CD14-positive monocyte (primary cell): ENCODE results near the gene MED13L. TPM values are rescaled to one million over a fixed set of nuclear protein-coding genes. Genes with fewer than 3 reads are reported as not detected.
A peak's percentile ranks its signal among the peaks of the same experiment; 100 is the strongest.

Source experiments
- DNase-seq, 3 donors: peaks; one replicate each; pipeline ENCODE4 v3.0.0-alpha.2; 2011 to 2022
- H2AFZ ChIP-seq: 2 replicates; pipeline ENCODE4 v1.6.0; 2012; ENCODE audit warnings: mild to moderate bottlenecking, low read depth, low read length, inconsistent platforms; ENCODE audit not compliant: insufficient read depth, poor library complexity, severe bottlenecking
- H3K27ac ChIP-seq, 2 donors: 1 replicate in 1 of 2; 2 replicates in 1 of 2; pipeline ENCODE4 v1.5.1; 2012 to 2013; ENCODE audit warnings: low read length in 2 of 2, control low read depth in 1 of 2, inconsistent platforms in 1 of 2, low read depth in 1 of 2, mild to moderate bottlenecking in 1 of 2
- H3K27me3 ChIP-seq, 2 donors: one replicate each; pipeline versions ENCODE4 v1.6.0 to v1.6.1; 2011 to 2013; ENCODE audit warnings: low read length in 2 of 2; ENCODE audit not compliant: control insufficient read depth in 2 of 2, insufficient read depth in 2 of 2
- H3K36me3 ChIP-seq, 2 donors: replicated peaks in 1 of 2; 1 replicate in 1 of 2; 2 replicates in 1 of 2; pipeline versions ENCODE4 v1.5.1 to v1.6.1; 2012 to 2013; ENCODE audit warnings: low read length in 2 of 2, control low read depth in 1 of 2, inconsistent platforms in 1 of 2, mild to moderate bottlenecking in 1 of 2; ENCODE audit not compliant: insufficient read depth in 2 of 2, control insufficient read depth in 1 of 2
- H3K4me1 ChIP-seq, 2 donors: 1 replicate in 1 of 2; 2 replicates in 1 of 2; pipeline versions ENCODE4 v1.5.1 to v1.6.1; 2012 to 2013; ENCODE audit warnings: low read length in 2 of 2, control low read depth in 1 of 2, inconsistent platforms in 1 of 2, mild to moderate bottlenecking in 1 of 2, moderate library complexity in 1 of 2; ENCODE audit not compliant: insufficient read depth in 2 of 2, control insufficient read depth in 1 of 2
- H3K4me2 ChIP-seq: replicated peaks from 2 replicates; pipeline ENCODE3; 2012; ENCODE audit warnings: low read length, moderate library complexity, mild to moderate bottlenecking; ENCODE audit not compliant: poor library complexity, severe bottlenecking; ENCODE audit errors: extremely low read depth
- H3K4me3 ChIP-seq, 3 experiments: fragments of 200-600 bp in 1 of 3; sonication (generic) in 1 of 3; replicated peaks in 1 of 3; 1 replicate in 2 of 3; 2 replicates in 1 of 3; pipeline ENCODE4 v1.5.1; 2011 to 2013; ENCODE audit warnings: low read length in 3 of 3, mild to moderate bottlenecking in 3 of 3, control low read depth in 2 of 3, low read depth in 2 of 3, inconsistent platforms in 1 of 3, moderate library complexity in 1 of 3
- H3K79me2 ChIP-seq: 2 replicates; pipeline ENCODE4 v1.6.0; 2012; ENCODE audit warnings: mild to moderate bottlenecking, control low read depth, inconsistent platforms, low read length, moderate library complexity; ENCODE audit not compliant: insufficient read depth
- H3K9ac ChIP-seq: 2 replicates; pipeline ENCODE4 v1.6.0; 2017; ENCODE audit warnings: low read length, mild to moderate bottlenecking; ENCODE audit not compliant: insufficient read depth, poor library complexity, severe bottlenecking
- H3K9me3 ChIP-seq, 2 donors: replicated peaks in 1 of 2; 1 replicate in 1 of 2; 2 replicates in 1 of 2; pipeline versions ENCODE4 v1.5.1 to v1.6.1; 2012 to 2013; ENCODE audit warnings: low read length in 2 of 2, control low read depth in 1 of 2; ENCODE audit not compliant: control insufficient read depth in 1 of 2, insufficient read depth in 1 of 2
- H4K20me1 ChIP-seq: 2 replicates; pipeline ENCODE4 v1.6.0; 2012; ENCODE audit warnings: mild to moderate bottlenecking, low read length, control low read depth, moderate library complexity; ENCODE audit not compliant: insufficient read depth
- H3K27ac Mint-ChIP-seq, 7 donors: one replicate each; pipeline ENCODE4 v1.8.0; 2020; ENCODE audit warnings: mild to moderate bottlenecking in 7 of 7, mixed read lengths in 7 of 7, moderate library complexity in 6 of 7, inconsistent platforms in 2 of 7
- H3K27me3 Mint-ChIP-seq, 3 donors: one replicate each; pipeline ENCODE4 v1.8.0; 2021 to 2022; ENCODE audit warnings: low read depth in 3 of 3, mild to moderate bottlenecking in 3 of 3, mixed read lengths in 3 of 3, moderate library complexity in 3 of 3, inconsistent platforms in 1 of 3
- H3K36me3 Mint-ChIP-seq, 2 donors: one replicate each; pipeline ENCODE4 v1.8.0; 2020; ENCODE audit warnings: mixed read lengths in 2 of 2, inconsistent platforms in 1 of 2, mild to moderate bottlenecking in 1 of 2
- H3K4me1 Mint-ChIP-seq: one replicate; pipeline ENCODE4 v1.8.0; 2020; ENCODE audit warnings: mild to moderate bottlenecking, mixed read lengths
- H3K4me3 Mint-ChIP-seq, 2 donors: one replicate each; pipeline ENCODE4 v1.8.0; 2020; ENCODE audit warnings: mild to moderate bottlenecking in 2 of 2, mixed read lengths in 2 of 2, moderate library complexity in 1 of 2
- H3K9me3 Mint-ChIP-seq, 7 donors: one replicate each; pipeline ENCODE4 v1.8.0; 2020 to 2022; ENCODE audit warnings: mixed read lengths in 7 of 7, mild to moderate bottlenecking in 6 of 7, moderate library complexity in 6 of 7, inconsistent platforms in 2 of 7
- CTCF ChIP-seq: fragments of 200-600 bp; IDR thresholded peaks from one replicate; pipeline ENCODE4 v1.8.0; 2022; ENCODE audit warnings: antibody characterized with exemption, mild to moderate bottlenecking
- WGBS: methylation state at CpG from one replicate; pipeline ENCODE4 v1.1.5; 2013; ENCODE audit warnings: missing lambda C conversion rate; ENCODE audit not compliant: insufficient coverage; 5-methylcytosine and 5-hydroxymethylcytosine counted together
- intact Hi-C, 2 donors: fragments of 100-400 bp; cut with micrococcal nuclease; formaldehyde crosslinking; loops; one replicate each; pipeline versions ENCODE4 v1.15.0 to v1.15.1; 2023
- polyA plus RNA-seq, 3 donors: library from polyadenylated mRNA; depleted of rRNA in 1 of 3; unstranded in 2 of 3; stranded (reverse) in 1 of 3; fragments of 300-500 nt in 2 of 3; fragments of >200 nt in 1 of 3; fragmentation: Illumina TruSeq in 2 of 3; gene quantifications; 1 replicate in 2 of 3; 2 replicates in 1 of 3; pipeline ENCODE4 v1.2.3, GENCODE V29; 2012 to 2021

Gene MED13L
- polyA plus RNA-seq, 3 donors: 4.4 to 42.0 (median 7.5) TPM

- H3K9me3 Mint-ChIP-seq: no peaks in the 10 kb centered on the region
Measured at GRCh38 chr12:116262741-116263140, 14.8 kb downstream of the MED13L start.

GRCh38 chr12:116261525-116262100 lies 15.9 kb downstream of the MED13L start:
- Histone ChIP-seq H3K4me2 (no peak overlapping the region), H2AFZ (no peak overlapping the region), H4K20me1 (peaks cover 100% of the 10 kb centered on the region), H3K79me2 (peaks cover 100% of the 10 kb centered on the region), H3K36me3 (no peaks in the 10 kb centered on the region), H3K9me3 (no peaks in the 10 kb centered on the region), H3K4me3 (no peak overlapping the region), H3K4me1 (peaks cover 34% of the 10 kb centered on the region in 2 donors), H3K9ac (no peak overlapping the region), H3K27ac (no peak overlapping the region), H3K27me3 (no peaks in the 10 kb centered on the region)
- H3K36me3 Mint-ChIP-seq: peaks cover 0 to 3% of the 10 kb centered on the region in 2 donors
- no peak for DNase-seq
- no peak for TF ChIP-seq CTCF
- intact Hi-C loops: no loop called here
- H3K27me3 Mint-ChIP-seq: no peaks in the 10 kb centered on the region
- H3K4me3 Mint-ChIP-seq: no peak overlapping the region
- H3K9me3 Mint-ChIP-seq: no peaks in the 10 kb centered on the region
- H3K4me1 Mint-ChIP-seq: peaks cover 29% of the 10 kb centered on the region
- 46% methylated on average over 3 of the region's 4 CpGs for WGBS
- peak overlapping the region in 4 of 7 donors; percentile 7 to 19 (median 13) for H3K27ac Mint-ChIP-seq

More at GRCh38 chr12:116262741-116263140, 14.8 kb downstream of the MED13L start:
- Histone ChIP-seq H3K9ac (no peak overlapping the region), H3K4me2 (no peak overlapping the region), H3K4me3 (no peak overlapping the region), H3K36me3 (no peaks in the 10 kb centered on the region), H4K20me1 (peaks cover 100% of the 10 kb centered on the region), H2AFZ (no peak overlapping the region), H3K27me3 (no peaks in the 10 kb centered on the region), H3K27ac (no peak overlapping the region), H3K4me1 (peaks cover 45% of the 10 kb centered on the region in 2 donors), H3K79me2 (peaks cover 100% of the 10 kb centered on the region), H3K9me3 (no peaks in the 10 kb centered on the region)
- TF ChIP-seq CTCF: no peak
- no peak overlapping the region for H3K4me3 Mint-ChIP-seq
- DNase-seq: no peak
- no peak overlapping the region for H3K27ac Mint-ChIP-seq
- peaks cover 23% of the 10 kb centered on the region for H3K4me1 Mint-ChIP-seq
- intact Hi-C loops: no loop called here
- WGBS: no CpG with 5 or more reads among the region's 2 CpGs
- no peaks in the 10 kb centered on the region for H3K27me3 Mint-ChIP-seq
- H3K36me3 Mint-ChIP-seq: peaks cover 0 to 3% of the 10 kb centered on the region in 2 donors
